ENCODE measurements around the gene OCLN. TPM values are rescaled to one million over a fixed set of nuclear protein-coding genes. Genes with fewer than 3 reads are reported as not detected.

OCLN gene
- total and polyA plus RNA-seq, 9 of the 15 experiments (the other 6 are each of a cell fraction or from before 2014, with no cell fraction given), result 0.05 to 0.29 (median 0.15) TPM

DNA sequence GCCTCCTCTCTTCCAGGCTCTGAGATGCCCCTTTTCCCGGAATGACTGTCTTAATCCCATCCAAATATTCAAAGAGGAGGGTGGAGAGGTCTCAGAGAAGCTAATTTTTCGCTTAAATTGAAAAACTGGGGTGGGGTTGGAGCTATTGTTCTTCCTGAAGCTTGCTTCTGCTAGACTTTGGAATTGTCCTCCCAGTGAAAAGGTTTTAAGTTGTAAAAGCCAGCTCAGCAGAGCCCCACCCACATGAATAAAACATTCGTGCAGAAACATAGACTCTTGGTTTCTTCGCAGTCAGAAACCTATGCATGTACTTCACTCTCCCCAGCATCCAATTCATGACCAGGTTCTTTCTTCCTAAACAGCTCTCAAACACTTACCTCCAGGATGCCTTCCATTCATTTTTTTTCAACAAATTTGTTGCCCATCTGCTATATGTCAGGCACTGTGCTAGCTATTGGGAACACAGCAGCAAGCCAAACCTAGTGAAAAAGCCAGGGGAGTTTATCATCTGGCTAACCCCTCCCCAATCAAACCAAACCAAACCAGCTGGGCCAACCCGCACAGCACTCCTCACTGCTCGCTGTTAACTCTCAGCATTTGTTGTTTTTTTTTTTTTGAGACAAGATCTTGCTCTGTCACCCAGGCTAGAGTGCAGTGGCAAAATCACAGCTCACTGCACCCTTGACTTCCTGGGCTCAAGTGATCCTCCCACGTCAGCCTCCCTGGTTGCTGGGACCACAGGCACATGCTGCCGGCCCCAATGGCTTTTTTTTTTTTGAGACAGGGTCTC, 37.9 kb upstream of the OCLN start (continued):
- TF ChIP-seq, protein P1, sequence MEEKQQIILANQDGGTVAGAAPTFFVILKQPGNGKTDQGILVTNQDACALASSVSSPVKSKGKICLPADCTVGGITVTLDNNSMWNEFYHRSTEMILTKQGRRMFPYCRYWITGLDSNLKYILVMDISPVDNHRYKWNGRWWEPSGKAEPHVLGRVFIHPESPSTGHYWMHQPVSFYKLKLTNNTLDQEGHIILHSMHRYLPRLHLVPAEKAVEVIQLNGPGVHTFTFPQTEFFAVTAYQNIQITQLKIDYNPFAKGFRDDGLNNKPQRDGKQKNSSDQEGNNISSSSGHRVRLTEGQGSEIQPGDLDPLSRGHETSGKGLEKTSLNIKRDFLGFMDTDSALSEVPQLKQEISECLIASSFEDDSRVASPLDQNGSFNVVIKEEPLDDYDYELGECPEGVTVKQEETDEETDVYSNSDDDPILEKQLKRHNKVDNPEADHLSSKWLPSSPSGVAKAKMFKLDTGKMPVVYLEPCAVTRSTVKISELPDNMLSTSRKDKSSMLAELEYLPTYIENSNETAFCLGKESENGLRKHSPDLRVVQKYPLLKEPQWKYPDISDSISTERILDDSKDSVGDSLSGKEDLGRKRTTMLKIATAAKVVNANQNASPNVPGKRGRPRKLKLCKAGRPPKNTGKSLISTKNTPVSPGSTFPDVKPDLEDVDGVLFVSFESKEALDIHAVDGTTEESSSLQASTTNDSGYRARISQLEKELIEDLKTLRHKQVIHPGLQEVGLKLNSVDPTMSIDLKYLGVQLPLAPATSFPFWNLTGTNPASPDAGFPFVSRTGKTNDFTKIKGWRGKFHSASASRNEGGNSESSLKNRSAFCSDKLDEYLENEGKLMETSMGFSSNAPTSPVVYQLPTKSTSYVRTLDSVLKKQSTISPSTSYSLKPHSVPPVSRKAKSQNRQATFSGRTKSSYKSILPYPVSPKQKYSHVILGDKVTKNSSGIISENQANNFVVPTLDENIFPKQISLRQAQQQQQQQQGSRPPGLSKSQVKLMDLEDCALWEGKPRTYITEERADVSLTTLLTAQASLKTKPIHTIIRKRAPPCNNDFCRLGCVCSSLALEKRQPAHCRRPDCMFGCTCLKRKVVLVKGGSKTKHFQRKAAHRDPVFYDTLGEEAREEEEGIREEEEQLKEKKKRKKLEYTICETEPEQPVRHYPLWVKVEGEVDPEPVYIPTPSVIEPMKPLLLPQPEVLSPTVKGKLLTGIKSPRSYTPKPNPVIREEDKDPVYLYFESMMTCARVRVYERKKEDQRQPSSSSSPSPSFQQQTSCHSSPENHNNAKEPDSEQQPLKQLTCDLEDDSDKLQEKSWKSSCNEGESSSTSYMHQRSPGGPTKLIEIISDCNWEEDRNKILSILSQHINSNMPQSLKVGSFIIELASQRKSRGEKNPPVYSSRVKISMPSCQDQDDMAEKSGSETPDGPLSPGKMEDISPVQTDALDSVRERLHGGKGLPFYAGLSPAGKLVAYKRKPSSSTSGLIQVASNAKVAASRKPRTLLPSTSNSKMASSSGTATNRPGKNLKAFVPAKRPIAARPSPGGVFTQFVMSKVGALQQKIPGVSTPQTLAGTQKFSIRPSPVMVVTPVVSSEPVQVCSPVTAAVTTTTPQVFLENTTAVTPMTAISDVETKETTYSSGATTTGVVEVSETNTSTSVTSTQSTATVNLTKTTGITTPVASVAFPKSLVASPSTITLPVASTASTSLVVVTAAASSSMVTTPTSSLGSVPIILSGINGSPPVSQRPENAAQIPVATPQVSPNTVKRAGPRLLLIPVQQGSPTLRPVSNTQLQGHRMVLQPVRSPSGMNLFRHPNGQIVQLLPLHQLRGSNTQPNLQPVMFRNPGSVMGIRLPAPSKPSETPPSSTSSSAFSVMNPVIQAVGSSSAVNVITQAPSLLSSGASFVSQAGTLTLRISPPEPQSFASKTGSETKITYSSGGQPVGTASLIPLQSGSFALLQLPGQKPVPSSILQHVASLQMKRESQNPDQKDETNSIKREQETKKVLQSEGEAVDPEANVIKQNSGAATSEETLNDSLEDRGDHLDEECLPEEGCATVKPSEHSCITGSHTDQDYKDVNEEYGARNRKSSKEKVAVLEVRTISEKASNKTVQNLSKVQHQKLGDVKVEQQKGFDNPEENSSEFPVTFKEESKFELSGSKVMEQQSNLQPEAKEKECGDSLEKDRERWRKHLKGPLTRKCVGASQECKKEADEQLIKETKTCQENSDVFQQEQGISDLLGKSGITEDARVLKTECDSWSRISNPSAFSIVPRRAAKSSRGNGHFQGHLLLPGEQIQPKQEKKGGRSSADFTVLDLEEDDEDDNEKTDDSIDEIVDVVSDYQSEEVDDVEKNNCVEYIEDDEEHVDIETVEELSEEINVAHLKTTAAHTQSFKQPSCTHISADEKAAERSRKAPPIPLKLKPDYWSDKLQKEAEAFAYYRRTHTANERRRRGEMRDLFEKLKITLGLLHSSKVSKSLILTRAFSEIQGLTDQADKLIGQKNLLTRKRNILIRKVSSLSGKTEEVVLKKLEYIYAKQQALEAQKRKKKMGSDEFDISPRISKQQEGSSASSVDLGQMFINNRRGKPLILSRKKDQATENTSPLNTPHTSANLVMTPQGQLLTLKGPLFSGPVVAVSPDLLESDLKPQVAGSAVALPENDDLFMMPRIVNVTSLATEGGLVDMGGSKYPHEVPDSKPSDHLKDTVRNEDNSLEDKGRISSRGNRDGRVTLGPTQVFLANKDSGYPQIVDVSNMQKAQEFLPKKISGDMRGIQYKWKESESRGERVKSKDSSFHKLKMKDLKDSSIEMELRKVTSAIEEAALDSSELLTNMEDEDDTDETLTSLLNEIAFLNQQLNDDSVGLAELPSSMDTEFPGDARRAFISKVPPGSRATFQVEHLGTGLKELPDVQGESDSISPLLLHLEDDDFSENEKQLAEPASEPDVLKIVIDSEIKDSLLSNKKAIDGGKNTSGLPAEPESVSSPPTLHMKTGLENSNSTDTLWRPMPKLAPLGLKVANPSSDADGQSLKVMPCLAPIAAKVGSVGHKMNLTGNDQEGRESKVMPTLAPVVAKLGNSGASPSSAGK (IDR thresholded peaks at IDR 0.05), result no peak
- TF ChIP-seq, protein P2, sequence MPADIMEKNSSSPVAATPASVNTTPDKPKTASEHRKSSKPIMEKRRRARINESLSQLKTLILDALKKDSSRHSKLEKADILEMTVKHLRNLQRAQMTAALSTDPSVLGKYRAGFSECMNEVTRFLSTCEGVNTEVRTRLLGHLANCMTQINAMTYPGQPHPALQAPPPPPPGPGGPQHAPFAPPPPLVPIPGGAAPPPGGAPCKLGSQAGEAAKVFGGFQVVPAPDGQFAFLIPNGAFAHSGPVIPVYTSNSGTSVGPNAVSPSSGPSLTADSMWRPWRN (IDR thresholded peaks at IDR 0.05; ENCODE audit: low read depth), result 0 out of 2 replicates have a peak, but pooled peaks have one; percentile 50
- no peak for TF ChIP-seq ESRRB (CRISPR knock-in tag; IDR thresholded peaks at IDR 0.05; ENCODE audit: borderline replicate concordance)
- no peak for TF ChIP-seq MAZ (CRISPR knock-in tag; conservative IDR thresholded peaks at IDR 0.05 in 1 of 2, IDR thresholded peaks at IDR 0.05 in 1 of 2)
- no peak for TF ChIP-seq SMAD2 (IDR thresholded peaks at IDR 0.05; ENCODE audit: low read depth, low read length)
- TF ChIP-seq STAT5A (IDR thresholded peaks at IDR 0.05; ENCODE audit: borderline replicate concordance, low read length), result no peak
- TF ChIP-seq SMARCA4 (IDR thresholded peaks at IDR 0.05), result no peak
- TF ChIP-seq BRD9 (IDR thresholded peaks at IDR 0.05; ENCODE audit: low read depth, partially characterized antibody), result no peak
- no peak for TF ChIP-seq MCM7 (IDR thresholded peaks at IDR 0.05)
- no peak for TF ChIP-seq ZNF79 (CRISPR knock-in tag; IDR thresholded peaks at IDR 0.05; ENCODE audit: low read depth)
- TF ChIP-seq DACH1 (IDR thresholded peaks at IDR 0.05; ENCODE audit: partially characterized antibody), result no peak
- no peak for TF ChIP-seq RBM39 (optimal IDR thresholded peaks at IDR 0.05; ENCODE audit: low read depth, low read length)
- TF ChIP-seq HDAC1 (IDR thresholded peaks at IDR 0.05), result peak in 1 of 2 experiments; percentile 77; a peak in 2 of 4 replicates
- TF ChIP-seq ZNF766 (CRISPR knock-in tag; conservative IDR thresholded peaks at IDR 0.05), result no peak
- no peak for TF ChIP-seq ARID1B (IDR thresholded peaks at IDR 0.05)
- no peak for TF ChIP-seq ZNF584 (CRISPR knock-in tag; IDR thresholded peaks at IDR 0.05; ENCODE audit: low read depth)
- no peak for TF ChIP-seq ZNF3 (CRISPR knock-in tag; IDR thresholded peaks at IDR 0.05)

Measured in K562 (cell line).